Measurements from ENCODE around the gene IQSEC1. TPM values are rescaled to one million over a fixed set of nuclear protein-coding genes. Genes with fewer than 3 reads are reported as not detected.

IQSEC1 gene
- polyA plus RNA-seq, 2 of the 4 experiments (the other 2 are of a cell fraction): 3.7 to 10.7 TPM

GRCh38 chr3:12978682-12979081 lies 94.5 kb downstream of the IQSEC1 start:
- 92% methylated on average over 4 of the region's 4 CpGs for WGBS (ENCODE audit: missing lambda C conversion rate)
- ChIA-PET POLR2A (no interaction called here), CTCF (no interaction called here)
- Histone ChIP-seq H3K4me2 (no peak overlapping the region), H3K9me3 (no peaks in the 10 kb centered on the region), H3K4me3 (no peak overlapping the region), H3K27ac (no peak overlapping the region), H3K4me1 (no peaks in the 10 kb centered on the region)
- TF ChIP-seq JUNB (IDR thresholded peaks at IDR 0.05) (no peak), ZFP36 (IDR thresholded peaks at IDR 0.05; ENCODE audit: borderline replicate concordance, partially characterized antibody) (peak; percentile 70)
- no peak for FAIRE-seq
- no peak for ATAC-seq
- DNase-seq (ENCODE audit: low read depth in 1 of 2, low spot score in 1 of 2): no peak

- DNase-seq (ENCODE audit: low read depth in 1 of 2, low spot score in 1 of 2): no peak
- no peak for FAIRE-seq
- no peak for ATAC-seq
- Histone ChIP-seq H3K4me2 (no peak overlapping the region), H3K4me1 (no peaks in the 10 kb centered on the region), H3K4me3 (no peak overlapping the region), H3K9me3 (no peaks in the 10 kb centered on the region), H3K27ac (no peak overlapping the region)
- ChIA-PET POLR2A (interaction anchor here (1.4 kb wide), 1 partner anchor 10 kb away, joined by 4 read pairs; no protein-coding TSS in a partner anchor), CTCF (interaction anchor here (1.2 to 8.5 kb wide), 2 partner anchors 6 to 18 kb away, joined by 4 to 74 read pairs; no protein-coding TSS in a partner anchor)
- TF ChIP-seq POLR2A (IDR thresholded peaks at IDR 0.05; ENCODE audit: low read length) (no peak), HOXB13 (CRISPR knock-in tag; IDR thresholded peaks at IDR 0.05; ENCODE audit: low read depth) (no peak), CBX8 (IDR thresholded peaks at IDR 0.05) (no peak), MAX (IDR thresholded peaks at IDR 0.05) (no peak), HES2 (IDR thresholded peaks at IDR 0.05) (no peak), EP300 (IDR thresholded peaks at IDR 0.05) (no peak), BHLHE40 (IDR thresholded peaks at IDR 0.05; ENCODE audit: low read depth, low read length) (no peak), HOXA7 (CRISPR knock-in tag; IDR thresholded peaks at IDR 0.05) (no peak), CBX2 (IDR thresholded peaks at IDR 0.05; ENCODE audit: borderline replicate concordance, low read depth) (no peak), PBX3 (IDR thresholded peaks at IDR 0.05) (no peak), ZSCAN20 (CRISPR knock-in tag; IDR thresholded peaks at IDR 0.05) (no peak), CHD4 (IDR thresholded peaks at IDR 0.05; ENCODE audit: borderline replicate concordance) (no peak), HEYL (CRISPR knock-in tag; IDR thresholded peaks at IDR 0.05) (no peak), RAD21 (conservative IDR thresholded peaks at IDR 0.05 in 1 of 2, IDR thresholded peaks at IDR 0.05 in 1 of 2) (no peak), E2F6 (IDR thresholded peaks at IDR 0.05; ENCODE audit: borderline replicate concordance, low read depth) (no peak), GATA3 (IDR thresholded peaks at IDR 0.05; ENCODE audit: borderline replicate concordance) (no peak), MAFK (IDR thresholded peaks at IDR 0.05; ENCODE audit: partially characterized antibody) (no peak), ATOH8 (CRISPR knock-in tag; IDR thresholded peaks at IDR 0.05; ENCODE audit: low read depth) (no peak)
- WGBS (ENCODE audit: missing lambda C conversion rate): 86% methylated on average over 10 of the region's 10 CpGs
Observed at GRCh38 chr3:12977117-12977808, 96.0 kb downstream of the IQSEC1 start.

GRCh38 chr3:12975748-12976522 lies 97.3 kb downstream of the IQSEC1 start:
- Histone ChIP-seq H3K4me2 (no peak overlapping the region), H3K4me3 (no peak overlapping the region), H3K4me1 (no peaks in the 10 kb centered on the region), H3K9me3 (no peaks in the 10 kb centered on the region), H3K27ac (no peak overlapping the region)
- ChIA-PET POLR2A (no interaction called here), CTCF (interaction anchor here (0.5 to 8.5 kb wide), 3 partner anchors 8 to 339 kb away, joined by 3 to 74 read pairs (median 3); no protein-coding TSS in a partner anchor)
- no peak for ATAC-seq
- no peak for DNase-seq (ENCODE audit: low read depth in 1 of 2, low spot score in 1 of 2)
- TF ChIP-seq SREBF2 (IDR thresholded peaks at IDR 0.05) (no peak), KDM1A (IDR thresholded peaks at IDR 0.05; ENCODE audit: low read depth) (no peak), JUN (IDR thresholded peaks at IDR 0.05) (no peak), CTCF (IDR thresholded peaks at IDR 0.05) (no peak), ZC3H11A (IDR thresholded peaks at IDR 0.05) (no peak), PBX3 (IDR thresholded peaks at IDR 0.05) (no peak), ESRRA (IDR thresholded peaks at IDR 0.05; ENCODE audit: borderline replicate concordance, low read length) (no peak), RARB (CRISPR knock-in tag; IDR thresholded peaks at IDR 0.05) (no peak)
- no peak for FAIRE-seq
- 79% methylated on average over 12 of the region's 12 CpGs for WGBS (ENCODE audit: missing lambda C conversion rate)

Measured in A549 (cell line).